OCI-M2 (cell line): Measurements from ENCODE around the gene DEPDC5.
"Not testable (repeated sequence)": the region's sequence is repeated elsewhere in the genome, so short reads cannot be mapped to it uniquely, and the experiment has no call there.

Experiments
- DNase-seq: peaks from one replicate; lab custom pipeline; 2025; ENCODE audit not compliant: unreplicated experiment; lab: John Stamatoyannopoulos, UW

The DEPDC5 gene

GRCh38 chr22:31813898-31814297, 60.1 kb downstream of the DEPDC5 start:
- not testable (repeated sequence) for DNase-seq

- DNase-seq = no peak
Observed at GRCh38 chr22:31814942-31815341, 61.1 kb downstream of the DEPDC5 start.

GRCh38 chr22:31815383-31815814, 61.6 kb downstream of the DEPDC5 start:
- not testable (repeated sequence) for DNase-seq

GRCh38 chr22:31816750-31817149, 62.9 kb downstream of the DEPDC5 start:
- no peak for DNase-seq

- DNase-seq = no peak
Observed at GRCh38 chr22:31818481-31819392, 64.9 kb downstream of the DEPDC5 start.

- DNase-seq = no peak
Observed at GRCh38 chr22:31820655-31821054, 66.8 kb downstream of the DEPDC5 start.

GRCh38 chr22:31821572-31821971, 67.8 kb downstream of the DEPDC5 start:
- no peak for DNase-seq

GRCh38 chr22:31822523-31822922, 68.7 kb downstream of the DEPDC5 start:
- DNase-seq = no peak

GRCh38 chr22:31825513-31825912, 71.7 kb downstream of the DEPDC5 start:
- DNase-seq = no peak

- no peak for DNase-seq
Observed at GRCh38 chr22:31826443-31826842, 72.6 kb downstream of the DEPDC5 start.

- no peak for DNase-seq
Observed at GRCh38 chr22:31828739-31829138, 74.9 kb downstream of the DEPDC5 start.

- DNase-seq = no peak
Observed at GRCh38 chr22:31829505-31829904, 75.7 kb downstream of the DEPDC5 start.

GRCh38 chr22:31830721-31831070, 76.9 kb downstream of the DEPDC5 start:
- no peak for DNase-seq

- no peak for DNase-seq
Observed at GRCh38 chr22:31833930-31834329, 80.1 kb downstream of the DEPDC5 start.

- no peak for DNase-seq
Observed at GRCh38 chr22:31836010-31836409, 82.2 kb downstream of the DEPDC5 start.

- no peak for DNase-seq
Observed at GRCh38 chr22:31838917-31839316, 85.1 kb downstream of the DEPDC5 start.

- no peak for DNase-seq
Observed at GRCh38 chr22:31839986-31840385, 86.2 kb downstream of the DEPDC5 start.

- DNase-seq = no peak
Observed at GRCh38 chr22:31840585-31840984, 86.8 kb downstream of the DEPDC5 start.

- DNase-seq = no peak
Observed at GRCh38 chr22:31841078-31841827, 87.4 kb downstream of the DEPDC5 start.

- DNase-seq = no peak
Observed at GRCh38 chr22:31843526-31843925, 89.7 kb downstream of the DEPDC5 start.

GRCh38 chr22:31844941-31845340, 91.1 kb downstream of the DEPDC5 start:
- DNase-seq = no peak
